ENCODE results near the gene USP21.

GRCh38 chr1:161171191-161171590 is 11.9 kb downstream of the USP21 start:
- TF ChIP-seq POLR2A (IDR thresholded peaks at IDR 0.05) (no peak), CTCF (IDR thresholded peaks at IDR 0.05) (no peak)

Measured in Peyer's patch (tissue), 4 donors.